GM18951 (cell line): ENCODE results near the gene KRTDAP.

ENCODE experiments used
- POLR2A ChIP-seq: IDR thresholded peaks from 4 replicates; pipeline ENCODE4 v1.6.1; 2011; ENCODE audit warnings: mild to moderate bottlenecking; ENCODE audit not compliant: insufficient read length, insufficient read depth; ENCODE audit errors: extremely low read depth
- in situ Hi-C: fragments of 300-500 bp; cut with MboI; formaldehyde crosslinking; loops from one replicate; pipeline ENCODE4 v1.12.0; 2022; ENCODE audit warnings: low sequenced_read_pairs, mixed read lengths, inconsistent platforms; ENCODE audit not compliant: unreplicated experiment

KRTDAP gene

GRCh38 chr19:35522745-35523327, 32.6 kb upstream of the KRTDAP start:
- in situ Hi-C loops: no loop called here
- no peak for TF ChIP-seq POLR2A

- in situ Hi-C loops: no loop called here
- TF ChIP-seq POLR2A: no peak
Measured at GRCh38 chr19:35521124-35521743, 31.0 kb upstream of the KRTDAP start.

GRCh38 chr19:35519291-35519690, 29.0 kb upstream of the KRTDAP start:
- TF ChIP-seq POLR2A: no peak
- in situ Hi-C loops: no loop called here

GRCh38 chr19:35518313-35518712, 28.0 kb upstream of the KRTDAP start:
- in situ Hi-C loops: no loop called here
- TF ChIP-seq POLR2A: no peak

- in situ Hi-C loops: no loop called here
- no peak for TF ChIP-seq POLR2A
Measured at GRCh38 chr19:35517342-35517741, 27.1 kb upstream of the KRTDAP start.

- TF ChIP-seq POLR2A: no peak
- in situ Hi-C loops: no loop called here
Measured at GRCh38 chr19:35516310-35516709, 26.0 kb upstream of the KRTDAP start.

- TF ChIP-seq POLR2A: no peak
- in situ Hi-C loops: no loop called here
Measured at GRCh38 chr19:35514282-35514809, 24.1 kb upstream of the KRTDAP start.

GRCh38 chr19:35513628-35514281, 23.5 kb upstream of the KRTDAP start, which contains the start of gene DMKN:
DMKN (minus strand) TSS chr19:35513649; CDS start chr19:35513475, 174 bp downstream.
- no peak for TF ChIP-seq POLR2A
- in situ Hi-C loops: no loop called here

- no peak for TF ChIP-seq POLR2A
- in situ Hi-C loops: no loop called here
Measured at GRCh38 chr19:35512831-35513627, 22.8 kb upstream of the KRTDAP start.

GRCh38 chr19:35511337-35511736, 21.1 kb upstream of the KRTDAP start:
- TF ChIP-seq POLR2A: no peak
- in situ Hi-C loops: no loop called here

GRCh38 chr19:35510626-35510964, 20.3 kb upstream of the KRTDAP start:
- in situ Hi-C loops: no loop called here
- no peak for TF ChIP-seq POLR2A

- TF ChIP-seq POLR2A: no peak
- in situ Hi-C loops: no loop called here
Measured at GRCh38 chr19:35509861-35510625, 19.8 kb upstream of the KRTDAP start.
